SH-SY5Y (cell line): ENCODE results near the gene NIPAL1.

Experiments
- GATA2 ChIP-seq: IDR thresholded peaks from 2 replicates; pipeline ENCODE4 v1.6.1; 2011; ENCODE audit warnings: mild to moderate bottlenecking, low read depth, low read length
- GATA3 ChIP-seq: IDR thresholded peaks from 2 replicates; pipeline ENCODE4 v1.6.1; 2011; ENCODE audit warnings: low read depth, mild to moderate bottlenecking, low read length, moderate library complexity

DNA sequence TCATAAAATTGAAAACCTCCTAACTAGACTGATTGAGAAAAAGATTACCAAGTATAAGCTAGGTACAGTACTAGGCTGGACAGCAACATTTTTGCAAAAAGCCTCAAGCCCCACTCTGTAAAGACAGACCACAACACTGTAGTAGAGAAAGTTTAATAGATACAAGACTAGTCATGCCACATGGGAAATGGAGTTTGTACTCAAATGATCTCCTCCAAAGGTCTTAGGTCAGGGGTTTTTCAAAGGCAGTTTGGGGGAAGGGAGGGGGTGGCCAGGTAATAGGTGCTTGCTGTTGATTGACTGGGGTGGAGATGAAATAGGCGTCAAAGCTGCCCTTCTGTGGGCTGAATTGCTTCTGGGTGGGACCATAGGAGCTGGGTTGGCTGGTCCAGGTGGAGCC is 14.3 kb upstream of the NIPAL1 start:
- no peak for TF ChIP-seq GATA2
- no peak for TF ChIP-seq GATA3
